ENCODE data around the gene FOXP2.
"Not testable (repeated sequence)": the region's sequence is repeated elsewhere in the genome, so short reads cannot be mapped to it uniquely, and the experiment has no call there.

Gene FOXP2

GRCh38 chr7:114440927-114441326 is 26.3 kb downstream of the FOXP2 start:
- not testable (repeated sequence) for H3K36me3 Mint-ChIP-seq (ENCODE audit: low read depth)

GRCh38 chr7:114444196-114444595 is 29.6 kb downstream of the FOXP2 start:
- no peak overlapping the region for H3K4me3 Mint-ChIP-seq
- no peaks in the 10 kb centered on the region for H3K4me1 Mint-ChIP-seq (ENCODE audit: low read depth)
- no peaks in the 10 kb centered on the region for H3K27me3 Mint-ChIP-seq
- no peaks in the 10 kb centered on the region for H3K9me3 Mint-ChIP-seq
- H3K27ac Mint-ChIP-seq, result no peak overlapping the region
- no peaks in the 10 kb centered on the region for H3K36me3 Mint-ChIP-seq (ENCODE audit: low read depth)
- no peak for DNase-seq

More at GRCh38 chr7:114440927-114441326, 26.3 kb downstream of the FOXP2 start:
- H3K9me3 Mint-ChIP-seq; H3K27me3 Mint-ChIP-seq; DNase-seq; H3K4me3 Mint-ChIP-seq; H3K27ac Mint-ChIP-seq; H3K4me1 Mint-ChIP-seq (ENCODE audit: low read depth): not testable (repeated sequence)

- Mint-ChIP-seq H3K4me3 (no peak overlapping the region), H3K36me3 (ENCODE audit: low read depth) (no peaks in the 10 kb centered on the region), H3K9me3 (no peaks in the 10 kb centered on the region), H3K27me3 (no peaks in the 10 kb centered on the region), H3K4me1 (ENCODE audit: low read depth) (no peaks in the 10 kb centered on the region), H3K27ac (no peak overlapping the region)
- DNase-seq, result no peak
These were observed 35.8 kb downstream of the FOXP2 start for GRCh38 chr7:114450431-114450830.

GRCh38 chr7:114459574-114459973 is 45.0 kb downstream of the FOXP2 start:
- no peaks in the 10 kb centered on the region for H3K36me3 Mint-ChIP-seq (ENCODE audit: low read depth)
- H3K4me3 Mint-ChIP-seq, result no peak overlapping the region
- H3K27ac Mint-ChIP-seq, result no peak overlapping the region
- no peaks in the 10 kb centered on the region for H3K4me1 Mint-ChIP-seq (ENCODE audit: low read depth)
- H3K27me3 Mint-ChIP-seq, result no peaks in the 10 kb centered on the region
- DNase-seq, result no peak
- no peaks in the 10 kb centered on the region for H3K9me3 Mint-ChIP-seq

GRCh38 chr7:114460021-114460420 is 45.4 kb downstream of the FOXP2 start:
- Mint-ChIP-seq H3K27me3 (no peaks in the 10 kb centered on the region), H3K27ac (no peak overlapping the region), H3K9me3 (no peaks in the 10 kb centered on the region), H3K4me3 (no peak overlapping the region), H3K4me1 (ENCODE audit: low read depth) (no peaks in the 10 kb centered on the region), H3K36me3 (ENCODE audit: low read depth) (no peaks in the 10 kb centered on the region)
- DNase-seq, result no peak

GRCh38 chr7:114466917-114467316 is 52.3 kb downstream of the FOXP2 start:
- Mint-ChIP-seq H3K36me3 (ENCODE audit: low read depth) (no peaks in the 10 kb centered on the region), H3K27me3 (no peaks in the 10 kb centered on the region), H3K27ac (no peak overlapping the region), H3K9me3 (no peaks in the 10 kb centered on the region), H3K4me1 (ENCODE audit: low read depth) (no peaks in the 10 kb centered on the region), H3K4me3 (no peak overlapping the region)
- no peak for DNase-seq

- Mint-ChIP-seq H3K9me3 (no peaks in the 10 kb centered on the region), H3K36me3 (ENCODE audit: low read depth) (no peaks in the 10 kb centered on the region), H3K4me3 (no peak overlapping the region), H3K27me3 (no peaks in the 10 kb centered on the region), H3K27ac (no peak overlapping the region), H3K4me1 (ENCODE audit: low read depth) (no peaks in the 10 kb centered on the region)
- DNase-seq, result no peak
These were observed 54.2 kb downstream of the FOXP2 start for GRCh38 chr7:114468844-114469243.

- Mint-ChIP-seq H3K4me3 (no peak overlapping the region), H3K9me3 (no peaks in the 10 kb centered on the region), H3K27me3 (no peaks in the 10 kb centered on the region), H3K36me3 (ENCODE audit: low read depth) (no peaks in the 10 kb centered on the region), H3K27ac (no peak overlapping the region), H3K4me1 (ENCODE audit: low read depth) (no peaks in the 10 kb centered on the region)
- no peak for DNase-seq
These were observed 58.4 kb downstream of the FOXP2 start for GRCh38 chr7:114472896-114473512.

- H3K4me3 Mint-ChIP-seq, result no peak overlapping the region
- H3K9me3 Mint-ChIP-seq, result no peaks in the 10 kb centered on the region
- no peaks in the 10 kb centered on the region for H3K27me3 Mint-ChIP-seq
- no peaks in the 10 kb centered on the region for H3K36me3 Mint-ChIP-seq (ENCODE audit: low read depth)
- no peak overlapping the region for H3K27ac Mint-ChIP-seq
- no peak for DNase-seq
- H3K4me1 Mint-ChIP-seq (ENCODE audit: low read depth), result no peaks in the 10 kb centered on the region
These were observed 63.8 kb downstream of the FOXP2 start for GRCh38 chr7:114478384-114478783.

- H3K9me3 Mint-ChIP-seq, result peaks cover 3% of the 10 kb centered on the region
- no peak overlapping the region for H3K27ac Mint-ChIP-seq
- no peaks in the 10 kb centered on the region for H3K36me3 Mint-ChIP-seq (ENCODE audit: low read depth)
- no peaks in the 10 kb centered on the region for H3K4me1 Mint-ChIP-seq (ENCODE audit: low read depth)
- no peak overlapping the region for H3K4me3 Mint-ChIP-seq
- no peaks in the 10 kb centered on the region for H3K27me3 Mint-ChIP-seq
- no peak for DNase-seq
These were observed 67.4 kb downstream of the FOXP2 start for GRCh38 chr7:114481999-114482398.

- Mint-ChIP-seq H3K4me1 (ENCODE audit: low read depth) (no peaks in the 10 kb centered on the region), H3K36me3 (ENCODE audit: low read depth) (no peaks in the 10 kb centered on the region), H3K27me3 (no peaks in the 10 kb centered on the region), H3K4me3 (no peak overlapping the region), H3K9me3 (peaks cover 9% of the 10 kb centered on the region), H3K27ac (no peak overlapping the region)
- no peak for DNase-seq
These were observed 69.6 kb downstream of the FOXP2 start for GRCh38 chr7:114484226-114484625.

- no peak for DNase-seq
- Mint-ChIP-seq H3K27me3 (no peaks in the 10 kb centered on the region), H3K27ac (no peak overlapping the region), H3K36me3 (ENCODE audit: low read depth) (no peaks in the 10 kb centered on the region), H3K9me3 (peaks cover 12% of the 10 kb centered on the region), H3K4me3 (no peak overlapping the region), H3K4me1 (ENCODE audit: low read depth) (no peaks in the 10 kb centered on the region)
These were observed 72.6 kb downstream of the FOXP2 start for GRCh38 chr7:114487174-114487573.

- Mint-ChIP-seq H3K27me3 (no peaks in the 10 kb centered on the region), H3K36me3 (ENCODE audit: low read depth) (no peaks in the 10 kb centered on the region), H3K4me3 (no peak overlapping the region), H3K27ac (no peak overlapping the region), H3K9me3 (peaks cover 12% of the 10 kb centered on the region), H3K4me1 (ENCODE audit: low read depth) (no peaks in the 10 kb centered on the region)
- no peak for DNase-seq
These were observed 74.1 kb downstream of the FOXP2 start for GRCh38 chr7:114488696-114489095.

- H3K27ac Mint-ChIP-seq; H3K9me3 Mint-ChIP-seq; H3K36me3 Mint-ChIP-seq (ENCODE audit: low read depth); DNase-seq; H3K4me3 Mint-ChIP-seq; H3K4me1 Mint-ChIP-seq (ENCODE audit: low read depth); H3K27me3 Mint-ChIP-seq: not testable (repeated sequence)
These were observed 82.9 kb downstream of the FOXP2 start for GRCh38 chr7:114497491-114497890.

GRCh38 chr7:114502454-114503254 is 88.0 kb downstream of the FOXP2 start:
- H3K36me3 Mint-ChIP-seq (ENCODE audit: low read depth), result no peaks in the 10 kb centered on the region
- H3K27ac Mint-ChIP-seq, result no peak overlapping the region
- H3K4me3 Mint-ChIP-seq, result no peak overlapping the region
- no peak for DNase-seq
- no peaks in the 10 kb centered on the region for H3K9me3 Mint-ChIP-seq
- H3K4me1 Mint-ChIP-seq (ENCODE audit: low read depth), result no peaks in the 10 kb centered on the region
- no peaks in the 10 kb centered on the region for H3K27me3 Mint-ChIP-seq
